Renal cortex interstitium (tissue), 11 donors: Measurements from ENCODE around the gene PTPRQ. TPM values are rescaled to one million over a fixed set of nuclear protein-coding genes. Genes with fewer than 3 reads are reported as not detected.

ENCODE experiments used
- DNase-seq, 11 donors: peaks; one replicate each; pipeline ENCODE4 v3.0.0-alpha.2; 2013; ENCODE audit warnings: low read depth in 9 of 11, low spot score in 4 of 11; ENCODE audit errors: extremely low read depth in 1 of 11
- polyA plus RNA-seq, 3 donors: library from polyadenylated mRNA; unstranded; fragments of 120-200 nt; gene quantifications; one replicate each; pipeline ENCODE4 v1.2.1, GENCODE V29; 2013; ENCODE audit not compliant: insufficient read length in 3 of 3

The PTPRQ gene
- polyA plus RNA-seq, 3 donors = 18.8 to 28.0 (median 21.3) TPM

GRCh38 chr12:80679346-80680131 is 235.5 kb downstream of the PTPRQ start:
- no peak for DNase-seq

GRCh38 chr12:80681287-80681686 is 237.3 kb downstream of the PTPRQ start:
- DNase-seq = no peak

- no peak for DNase-seq
Observed at GRCh38 chr12:80681786-80682185, 237.8 kb downstream of the PTPRQ start.

GRCh38 chr12:80684077-80684495 is 240.1 kb downstream of the PTPRQ start:
- DNase-seq = no peak

GRCh38 chr12:80690090-80690489 is 246.1 kb downstream of the PTPRQ start:
- DNase-seq = no peak

GRCh38 chr12:80690513-80690912 is 246.5 kb downstream of the PTPRQ start:
- DNase-seq = no peak

- DNase-seq = no peak
Observed at GRCh38 chr12:80692114-80692513, 248.1 kb downstream of the PTPRQ start.

- DNase-seq = no peak
Observed at GRCh38 chr12:80697270-80697887, 253.3 kb downstream of the PTPRQ start.

- DNase-seq = no peak
Observed at GRCh38 chr12:80698256-80698655, 254.2 kb downstream of the PTPRQ start.

- no peak for DNase-seq
Observed at GRCh38 chr12:80698847-80699542, 255.0 kb downstream of the PTPRQ start.

GRCh38 chr12:80700327-80700726 is 256.3 kb downstream of the PTPRQ start:
- DNase-seq = no peak

GRCh38 chr12:80701388-80701787 is 257.4 kb downstream of the PTPRQ start:
- DNase-seq = no peak

GRCh38 chr12:80702889-80703805 is 259.1 kb downstream of the PTPRQ start:
- no peak for DNase-seq

GRCh38 chr12:80704420-80704819 is 260.4 kb downstream of the PTPRQ start:
- no peak for DNase-seq

- DNase-seq = no peak
Observed at GRCh38 chr12:80707126-80707829, 263.2 kb downstream of the PTPRQ start, which contains the start of gene MYF6. TSS of gene MYF6 (plus strand) at chr12:80707634. CDS start at chr12:80707720, 86 bp downstream.

GRCh38 chr12:80707830-80708258 is 263.8 kb downstream of the PTPRQ start:
- no peak for DNase-seq

- no peak for DNase-seq
Observed at GRCh38 chr12:80708259-80708974, 264.4 kb downstream of the PTPRQ start.

- DNase-seq = no peak
Observed at GRCh38 chr12:80708975-80709328, 264.9 kb downstream of the PTPRQ start.
